GM10266 (cell line): ENCODE data around the gene MYEOV.

Experiments used
- DNase-seq: peaks from one replicate; pipeline ENCODE4 v3.0.0; 2012; ENCODE audit errors: extremely low spot score
- TF ChIP-seq, protein P1 (sequence below): IDR thresholded peaks from 2 replicates; pipeline ENCODE4 v1.5.1; 2012; ENCODE audit warnings: mild to moderate bottlenecking, low read depth; ENCODE audit not compliant: control insufficient read depth, insufficient read depth; ENCODE audit errors: missing control alignments

The MYEOV gene

GRCh38 chr11:69260622-69261021 is 33.3 kb upstream of the MYEOV start:
- DNase-seq: no peak
- TF ChIP-seq, protein P1, sequence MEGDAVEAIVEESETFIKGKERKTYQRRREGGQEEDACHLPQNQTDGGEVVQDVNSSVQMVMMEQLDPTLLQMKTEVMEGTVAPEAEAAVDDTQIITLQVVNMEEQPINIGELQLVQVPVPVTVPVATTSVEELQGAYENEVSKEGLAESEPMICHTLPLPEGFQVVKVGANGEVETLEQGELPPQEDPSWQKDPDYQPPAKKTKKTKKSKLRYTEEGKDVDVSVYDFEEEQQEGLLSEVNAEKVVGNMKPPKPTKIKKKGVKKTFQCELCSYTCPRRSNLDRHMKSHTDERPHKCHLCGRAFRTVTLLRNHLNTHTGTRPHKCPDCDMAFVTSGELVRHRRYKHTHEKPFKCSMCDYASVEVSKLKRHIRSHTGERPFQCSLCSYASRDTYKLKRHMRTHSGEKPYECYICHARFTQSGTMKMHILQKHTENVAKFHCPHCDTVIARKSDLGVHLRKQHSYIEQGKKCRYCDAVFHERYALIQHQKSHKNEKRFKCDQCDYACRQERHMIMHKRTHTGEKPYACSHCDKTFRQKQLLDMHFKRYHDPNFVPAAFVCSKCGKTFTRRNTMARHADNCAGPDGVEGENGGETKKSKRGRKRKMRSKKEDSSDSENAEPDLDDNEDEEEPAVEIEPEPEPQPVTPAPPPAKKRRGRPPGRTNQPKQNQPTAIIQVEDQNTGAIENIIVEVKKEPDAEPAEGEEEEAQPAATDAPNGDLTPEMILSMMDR: no peak

DNA sequence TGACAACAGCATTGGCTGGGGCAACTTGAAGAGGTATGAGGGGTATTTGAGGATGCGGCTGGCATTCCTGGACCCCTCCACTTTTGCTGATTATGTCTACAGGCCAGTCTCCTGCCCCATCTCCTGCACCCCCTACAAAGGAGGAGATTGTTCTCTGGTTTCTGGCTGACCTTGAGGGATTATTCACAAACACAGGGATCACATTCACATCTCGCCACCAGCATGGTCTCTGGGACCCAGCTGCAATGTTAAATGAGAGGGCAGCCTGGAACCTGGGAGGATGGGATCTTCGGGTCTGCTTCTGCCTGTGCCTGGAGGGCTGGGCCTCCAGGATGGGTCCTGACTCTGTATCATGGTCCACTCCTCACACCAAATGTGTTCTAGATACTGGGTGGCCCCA is 32.8 kb upstream of the MYEOV start:
- DNase-seq: no peak
- TF ChIP-seq, protein P1: no peak

- TF ChIP-seq, protein P1: no peak
- DNase-seq: no peak
Measured at GRCh38 chr11:69262918-69263735, 30.8 kb upstream of the MYEOV start.

GRCh38 chr11:69263736-69264052 is 30.3 kb upstream of the MYEOV start:
- TF ChIP-seq, protein P1: no peak
- DNase-seq: no peak

DNA sequence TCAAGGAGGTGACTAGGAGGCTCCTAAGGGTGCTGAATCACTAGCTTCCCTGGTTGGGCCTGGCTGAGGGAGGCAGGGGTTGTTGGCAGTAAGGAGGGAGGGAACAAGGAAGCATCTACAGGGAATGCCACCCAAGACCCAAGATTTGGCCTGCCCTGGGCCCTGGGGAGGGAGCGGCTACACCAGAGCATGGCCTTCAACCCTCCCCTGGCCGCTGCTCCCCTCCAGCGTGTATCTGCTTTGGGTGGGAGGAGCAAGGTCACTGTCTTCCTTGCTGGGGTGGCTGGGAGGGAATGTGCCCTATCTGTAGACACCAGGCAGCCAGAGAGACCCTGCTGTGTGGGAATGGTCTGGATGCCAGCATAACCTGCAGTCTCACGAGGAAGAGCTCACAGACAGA is 29.5 kb upstream of the MYEOV start:
- TF ChIP-seq, protein P1: no peak
- DNase-seq: no peak

- TF ChIP-seq, protein P1: no peak
- no peak for DNase-seq
Measured at GRCh38 chr11:69265210-69265609, 28.7 kb upstream of the MYEOV start.

DNA sequence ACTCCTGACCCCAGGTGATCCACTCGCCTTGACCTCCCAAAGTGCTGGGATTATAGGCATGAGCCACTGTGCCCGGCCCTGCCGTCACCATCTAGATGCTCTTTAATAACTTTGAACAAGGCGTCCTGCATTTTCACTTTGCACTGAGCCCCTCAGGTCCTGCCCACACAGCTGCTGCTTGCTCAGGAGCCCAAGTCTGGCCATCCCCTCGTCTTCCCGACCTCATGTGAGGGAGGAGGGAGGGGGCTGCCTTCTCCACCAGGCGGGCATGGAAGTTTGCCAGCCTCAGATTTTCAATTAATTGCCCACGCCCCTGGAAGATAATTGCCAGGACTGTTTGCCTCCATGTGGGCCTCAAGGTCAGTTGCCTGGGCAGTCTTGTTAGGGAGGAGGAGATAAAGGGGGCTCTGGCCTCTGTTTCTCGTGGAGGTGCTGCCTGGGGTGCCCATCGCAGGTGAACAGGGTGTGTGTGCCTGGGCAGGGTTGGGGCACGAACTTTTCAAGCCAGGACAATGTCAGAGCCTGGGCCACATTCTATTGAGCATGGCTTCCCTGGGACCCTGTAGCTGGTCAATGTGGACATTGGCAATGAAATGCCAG is 27.9 kb upstream of the MYEOV start:
- TF ChIP-seq, protein P1: no peak
- DNase-seq: no peak
